SIG-M5 treated with dmso at 0.1 percent for 504 hours (cell line): ENCODE measurements around the gene TNRC6C.
"Not testable (repeated sequence)": the region's sequence is repeated elsewhere in the genome, so short reads cannot be mapped to it uniquely, and the experiment has no call there.

Source experiments
- DNase-seq: peaks from one replicate; lab custom pipeline; 2025; ENCODE audit not compliant: unreplicated experiment; lab: John Stamatoyannopoulos, UW

Gene TNRC6C

DNA sequence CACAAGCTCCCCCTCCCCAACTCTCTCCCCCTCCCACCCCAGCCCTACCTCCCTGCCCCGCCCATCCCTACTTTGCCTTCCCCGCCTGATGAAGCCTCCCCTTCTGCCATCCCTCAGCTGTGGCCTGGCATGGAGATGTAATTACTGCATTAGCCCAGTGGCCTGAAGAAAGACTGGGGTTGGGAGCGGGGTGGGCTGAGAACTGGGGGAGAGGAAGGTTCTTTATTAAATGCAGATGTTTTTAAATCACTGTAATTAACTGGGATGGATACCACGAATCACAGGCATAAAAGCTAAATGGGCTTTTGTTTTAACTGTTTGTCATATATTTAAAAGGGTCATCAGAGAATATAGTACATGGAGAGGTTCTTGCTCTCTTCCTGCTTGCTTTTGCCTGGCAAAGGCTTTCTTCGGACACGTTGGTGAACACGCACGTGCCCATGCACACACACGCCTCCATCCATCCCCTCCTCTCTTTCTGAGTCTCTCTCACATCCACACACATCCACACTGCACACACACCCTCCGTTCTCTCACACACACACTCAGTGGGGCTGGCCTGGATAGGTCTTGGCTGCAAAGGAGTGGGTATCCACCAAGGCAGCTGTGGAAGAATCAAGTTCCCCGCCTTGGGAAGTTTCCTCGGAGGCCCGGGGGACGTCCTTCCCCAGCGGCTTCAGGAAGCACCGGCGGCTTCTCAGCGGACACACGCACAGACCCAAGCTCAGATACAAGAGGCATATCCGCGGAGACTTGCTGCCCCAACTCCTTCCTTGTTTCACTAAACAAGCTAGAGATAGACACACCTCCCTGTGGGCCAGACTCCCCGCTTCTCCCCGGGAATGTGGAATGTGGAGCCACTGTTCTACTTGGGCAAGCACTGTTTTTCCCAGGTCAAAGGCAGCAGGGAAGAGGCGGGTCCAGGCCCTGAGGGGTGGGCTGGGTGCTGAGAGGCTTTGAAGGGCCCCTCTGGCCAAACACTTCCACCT, 27.4 kb upstream of the TNRC6C start:
- no peak for DNase-seq

- peak; percentile 11 for DNase-seq
Observed at GRCh38 chr17:77933777-77934398, 24.6 kb upstream of the TNRC6C start.

- no peak for DNase-seq
Observed at GRCh38 chr17:77935121-77935571, 23.4 kb upstream of the TNRC6C start.

DNA sequence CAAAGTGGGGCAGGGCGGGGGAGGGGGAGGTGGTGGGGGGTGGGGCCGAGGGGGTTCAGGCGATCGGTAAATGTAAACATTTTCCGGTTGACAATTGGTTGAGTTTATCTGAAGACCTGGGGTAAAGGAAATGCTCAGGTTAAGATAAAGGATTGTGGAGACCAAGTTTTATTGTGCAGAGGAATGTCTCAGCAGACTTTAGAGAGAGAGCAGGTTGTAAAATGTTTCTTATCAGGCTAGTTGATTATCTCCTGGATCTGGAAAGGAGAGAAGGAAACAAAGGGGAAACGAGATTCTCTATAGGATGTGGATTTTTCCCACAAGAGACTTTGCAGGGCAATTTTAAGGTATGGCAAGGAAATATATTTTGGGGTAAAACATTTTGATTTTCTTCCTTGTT, 22.8 kb upstream of the TNRC6C start:
- DNase-seq = not testable (repeated sequence)

DNA sequence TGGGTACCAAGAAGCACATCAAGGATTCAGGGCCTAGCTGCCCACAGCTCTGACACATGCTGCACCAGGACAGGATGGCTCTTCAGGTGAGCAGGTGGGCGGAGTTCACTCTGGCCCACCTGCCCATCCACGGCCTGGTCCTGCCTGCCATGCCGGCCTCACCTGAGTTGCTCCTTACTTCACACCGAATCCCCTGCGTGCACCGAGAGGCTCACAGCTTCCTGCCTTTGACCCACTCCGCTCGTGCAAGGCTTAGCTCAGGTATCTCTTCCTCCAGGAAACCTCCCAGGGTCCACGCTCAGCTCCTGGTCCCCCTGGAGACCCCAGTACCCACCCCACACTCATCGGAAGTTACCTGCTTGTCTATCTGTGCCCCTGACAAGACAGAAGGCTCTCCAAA, 21.6 kb upstream of the TNRC6C start:
- no peak for DNase-seq

GRCh38 chr17:77941004-77941403, 17.5 kb upstream of the TNRC6C start:
- no peak for DNase-seq

DNA sequence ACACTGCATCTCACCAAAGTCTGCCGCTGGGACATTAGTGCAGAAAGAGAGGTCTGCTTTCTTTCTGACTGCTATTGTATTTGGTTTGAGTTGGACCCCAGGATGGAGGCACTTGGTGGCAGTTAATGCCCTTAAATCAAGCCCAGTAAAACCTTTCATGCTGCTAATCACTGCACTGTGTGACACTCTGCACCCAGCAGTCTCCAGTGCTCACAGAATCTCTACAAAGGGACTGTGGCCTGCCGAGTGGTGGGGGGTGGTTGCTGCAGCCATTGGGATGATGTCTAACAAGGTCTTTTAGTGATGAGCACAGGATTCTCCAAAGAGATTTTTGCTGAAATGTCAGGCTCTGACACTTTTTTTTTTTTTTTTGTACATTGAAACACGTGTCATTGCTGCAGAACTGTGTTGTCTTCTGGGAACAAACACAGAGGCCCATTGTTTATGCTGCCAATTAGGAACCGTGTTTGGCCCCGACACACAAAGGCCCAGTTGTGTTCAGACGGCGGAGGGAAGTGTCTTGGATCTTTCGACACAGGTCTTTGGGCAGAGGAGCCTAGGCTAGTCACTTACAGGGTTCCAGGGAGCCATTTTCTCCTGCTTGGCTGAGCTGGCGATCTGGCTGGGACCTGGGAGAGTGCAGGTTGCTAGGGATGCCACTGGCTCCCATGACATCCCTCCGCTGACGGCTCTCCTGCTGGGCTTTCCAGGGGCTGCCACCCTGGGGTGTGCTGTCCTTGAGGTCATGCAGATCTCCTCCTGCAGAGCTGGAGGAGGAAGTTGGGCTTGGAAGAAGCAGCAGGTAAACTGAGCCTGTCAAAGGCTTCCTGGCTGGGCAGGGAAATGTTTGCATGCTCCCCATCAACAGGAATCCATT, 16.2 kb upstream of the TNRC6C start:
- DNase-seq = no peak

- no peak for DNase-seq
Observed at GRCh38 chr17:77943971-77944370, 14.5 kb upstream of the TNRC6C start.

GRCh38 chr17:77944390-77945222, 13.9 kb upstream of the TNRC6C start:
- DNase-seq = no peak

- DNase-seq = peak; percentile 58
Observed at GRCh38 chr17:77946900-77947645, 11.4 kb upstream of the TNRC6C start.

DNA sequence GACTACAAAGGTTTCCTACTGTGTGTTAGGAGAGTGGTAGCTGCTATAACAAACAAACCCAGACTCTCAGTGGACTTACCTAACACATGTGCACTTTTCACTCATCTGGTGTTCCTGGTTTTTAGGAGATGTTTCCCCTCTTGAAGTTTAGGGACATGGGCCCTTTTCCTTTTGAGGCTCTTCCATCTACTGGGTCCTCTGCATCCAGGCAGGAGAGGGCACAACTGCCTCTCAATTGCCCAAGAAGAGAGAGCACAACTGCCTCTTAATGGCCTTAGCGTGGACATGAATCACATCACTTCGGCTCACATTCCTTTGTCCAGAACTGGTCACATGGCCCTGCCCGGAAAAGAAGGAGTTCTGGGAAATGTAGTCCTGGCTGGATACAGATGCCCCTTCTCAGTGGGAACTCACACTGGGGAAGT, 9.8 kb upstream of the TNRC6C start:
- DNase-seq = no peak

GRCh38 chr17:77951123-77951522, 7.4 kb upstream of the TNRC6C start:
- no peak for DNase-seq

- DNase-seq = no peak
Observed at GRCh38 chr17:77952368-77952767, 6.1 kb upstream of the TNRC6C start.

DNA sequence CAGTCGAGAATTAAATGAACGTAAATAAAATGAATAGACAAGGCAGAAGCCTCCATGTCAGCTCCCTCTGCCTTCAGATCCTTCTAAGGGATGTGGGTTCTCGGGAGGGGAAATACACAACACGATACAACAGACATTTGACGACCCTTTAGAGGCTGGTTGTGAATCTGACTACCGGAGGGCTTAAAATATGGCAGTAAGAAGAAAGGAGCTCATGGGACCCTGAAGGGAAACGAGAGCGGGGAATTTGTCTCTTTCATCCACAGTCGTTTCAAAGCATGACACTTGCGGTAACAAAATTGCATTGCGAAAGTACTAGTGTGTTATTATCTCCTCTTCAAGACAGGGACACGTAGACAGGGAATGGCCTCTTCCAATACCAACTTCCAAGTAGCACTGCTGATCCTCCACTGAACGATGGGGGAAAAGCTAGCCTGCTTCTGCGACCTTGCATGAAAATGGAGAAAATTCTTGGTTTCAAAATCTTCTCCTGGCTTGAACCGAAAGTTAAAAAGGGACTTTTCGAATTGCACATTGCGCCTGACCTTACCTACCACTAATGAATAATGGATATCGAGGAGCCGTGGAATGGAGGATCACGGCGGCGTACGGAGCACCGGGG, 1.2 kb upstream of the TNRC6C start:
- DNase-seq = peak; percentile 65

GRCh38 chr17:77958716-77959125, 218 bp downstream of the TNRC6C start:
- DNase-seq = no peak

- no peak for DNase-seq
Observed at GRCh38 chr17:77959126-77959925, 823 bp downstream of the TNRC6C start.

DNA sequence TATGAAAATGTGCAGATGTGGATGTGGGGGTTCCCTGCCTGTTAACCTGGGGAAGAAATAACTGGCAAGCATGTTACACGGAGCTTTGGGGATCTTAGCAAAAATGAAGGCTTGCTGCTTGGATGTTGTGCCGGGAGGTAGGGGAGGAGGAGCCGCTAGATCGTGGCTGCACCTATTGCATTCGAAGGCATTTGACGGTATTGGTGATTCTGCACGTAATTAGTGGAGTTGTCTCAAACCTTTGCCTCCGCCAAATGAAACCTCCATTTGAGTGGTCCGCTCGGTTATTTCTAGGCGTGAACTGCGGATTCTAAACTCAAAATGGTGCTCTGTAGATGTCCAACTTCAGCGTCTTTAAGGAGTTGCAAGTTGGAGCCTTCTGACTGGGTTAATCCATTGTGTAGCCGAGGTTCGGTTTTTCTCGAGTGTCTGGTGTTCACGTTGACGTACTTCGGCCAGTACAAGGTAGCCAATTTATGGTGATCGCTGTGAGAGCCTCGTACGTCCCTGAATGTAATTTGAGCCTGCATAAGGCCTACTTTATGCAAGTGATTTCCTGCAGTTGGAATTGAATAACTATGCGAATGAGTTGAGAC, 1.5 kb downstream of the TNRC6C start:
- no peak for DNase-seq

GRCh38 chr17:77961741-77962140, 3.2 kb downstream of the TNRC6C start:
- DNase-seq = no peak
